CD4-positive, alpha-beta T cell (primary cell): ENCODE data around the gene MAP1B. TPM values are rescaled to one million over a fixed set of nuclear protein-coding genes. Genes with fewer than 3 reads are reported as not detected.

Experiments
- ATAC-seq: fragments of 200-7000 bp; cut with Tn5 transposase; one replicate; pipeline ENCODE4 v1.10.0; 2022; ENCODE audit warnings: mild to moderate bottlenecking; ENCODE audit not compliant: poor library complexity
- CTCF ChIA-PET: fragments of 350-600 bp; sonication (Branson Sonifier 250); formaldehyde crosslinking; loops from one replicate; lab custom pipeline; 2021; ENCODE audit warnings: antibody characterized with exemption, inconsistent platforms; lab: Charles Lee
- POLR2A ChIA-PET: fragments of 350-600 bp; sonication (Branson Sonifier 250); formaldehyde crosslinking; loops from one replicate; lab custom pipeline; 2021; ENCODE audit warnings: antibody characterized with exemption, inconsistent platforms; lab: Charles Lee
- DNase-seq, 14 experiments: peaks; one replicate each; pipeline ENCODE4 v3.0.0-alpha.2; 2013 to 2020; ENCODE audit warnings: mixed read lengths in 2 of 14
- H3K27ac ChIP-seq, 2 donors: one replicate each; pipeline versions ENCODE4 v1.5.1 to v1.7.0; 2013; ENCODE audit warnings: low read length in 2 of 2, low read depth in 1 of 2, mild to moderate bottlenecking in 1 of 2
- H3K27me3 ChIP-seq, 2 experiments: 1 replicate in 1 of 2; 2 replicates in 1 of 2; pipeline versions ENCODE4 v1.6.1 to v1.7.0; 2013; ENCODE audit warnings: low read length in 2 of 2, control low read depth in 1 of 2, mild to moderate bottlenecking in 1 of 2, moderate library complexity in 1 of 2; ENCODE audit not compliant: insufficient read depth in 2 of 2, control insufficient read depth in 1 of 2
- H3K36me3 ChIP-seq: one replicate; pipeline ENCODE4 v1.6.1; 2013; ENCODE audit warnings: low read length, control low read depth; ENCODE audit not compliant: insufficient read depth
- H3K4me1 ChIP-seq: one replicate; pipeline ENCODE4 v1.6.1; 2013; ENCODE audit warnings: low read length, control low read depth; ENCODE audit not compliant: insufficient read depth
- H3K4me3 ChIP-seq: one replicate; pipeline ENCODE4 v1.5.1; 2013; ENCODE audit warnings: mild to moderate bottlenecking, low read length, moderate library complexity
- H3K9me3 ChIP-seq, 2 experiments: 1 replicate in 1 of 2; 2 replicates in 1 of 2; pipeline versions ENCODE4 v1.6.1 to v1.7.0; 2013; ENCODE audit warnings: low read length in 2 of 2, mild to moderate bottlenecking in 2 of 2, control low read depth in 1 of 2, moderate library complexity in 1 of 2; ENCODE audit not compliant: control insufficient read depth in 1 of 2, insufficient read depth in 1 of 2
- H3K27ac Mint-ChIP-seq: one replicate; pipeline ENCODE4 v1.8.0; 2020; ENCODE audit warnings: mixed read lengths
- H3K27me3 Mint-ChIP-seq: one replicate; pipeline ENCODE4 v1.8.0; 2021; ENCODE audit warnings: mixed read lengths
- H3K36me3 Mint-ChIP-seq: one replicate; pipeline ENCODE4 v1.8.0; 2021; ENCODE audit warnings: low read depth, mixed read lengths
- H3K4me1 Mint-ChIP-seq: one replicate; pipeline ENCODE4 v1.8.0; 2021; ENCODE audit warnings: low read depth, mixed read lengths
- H3K4me3 Mint-ChIP-seq: one replicate; pipeline ENCODE4 v1.8.0; 2020; ENCODE audit warnings: mild to moderate bottlenecking, mixed read lengths
- H3K9me3 Mint-ChIP-seq: one replicate; pipeline ENCODE4 v1.8.0; 2020; ENCODE audit warnings: mixed read lengths
- intact Hi-C, 2 experiments: fragments of 100-400 bp; cut with DNase I in 1 of 2; cut with micrococcal nuclease in 1 of 2; formaldehyde crosslinking; loops; one replicate each; pipeline versions ENCODE4 v1.15.1 to v1.9.0; 2023 to 2025; cut with DNase I, micrococcal nuclease
- total RNA-seq, 174 experiments: library from RNA in 2 of 174; stranded (reverse) in 2 of 174; gene quantifications; one replicate each; pipeline ENCODE4 v1.2.3 and lab custom pipeline; 2021 to 2026
- TF ChIP-seq, protein P1 (sequence below): fragments of 200-600 bp; IDR thresholded peaks from one replicate; pipeline ENCODE4 v1.8.0; 2022; ENCODE audit warnings: antibody characterized with exemption, mild to moderate bottlenecking

MAP1B gene
- total RNA-seq, 2 experiments from 2014 or later = 0.03 to 0.06 TPM

DNA sequence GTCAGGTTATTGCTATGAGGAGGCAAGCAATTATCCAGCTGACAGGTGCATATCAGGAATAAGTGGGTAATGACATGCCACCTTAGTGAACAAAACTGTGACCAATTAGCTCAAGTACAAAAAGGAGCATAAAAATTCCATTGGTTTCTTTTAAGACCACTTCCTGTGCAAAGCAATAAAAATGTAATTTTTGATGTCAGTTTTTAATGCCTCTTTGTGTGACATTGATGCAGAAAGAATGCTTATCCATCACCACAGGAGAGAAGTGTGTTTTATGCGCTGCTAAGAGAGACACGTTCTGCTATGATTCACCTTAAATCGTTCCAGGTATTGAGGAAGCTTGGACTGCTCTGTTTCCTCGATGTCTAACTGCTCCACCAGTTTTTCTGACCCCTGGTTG, 116.1 kb downstream of the MAP1B start:
- H3K27me3 ChIP-seq = no peaks in the 10 kb centered on the region
- DNase-seq (no peak), ATAC-seq (no peak)
- peaks cover 91% of the 10 kb centered on the region for H3K36me3 ChIP-seq
- no peaks in the 10 kb centered on the region for H3K4me1 ChIP-seq
- TF ChIP-seq, protein P1, sequence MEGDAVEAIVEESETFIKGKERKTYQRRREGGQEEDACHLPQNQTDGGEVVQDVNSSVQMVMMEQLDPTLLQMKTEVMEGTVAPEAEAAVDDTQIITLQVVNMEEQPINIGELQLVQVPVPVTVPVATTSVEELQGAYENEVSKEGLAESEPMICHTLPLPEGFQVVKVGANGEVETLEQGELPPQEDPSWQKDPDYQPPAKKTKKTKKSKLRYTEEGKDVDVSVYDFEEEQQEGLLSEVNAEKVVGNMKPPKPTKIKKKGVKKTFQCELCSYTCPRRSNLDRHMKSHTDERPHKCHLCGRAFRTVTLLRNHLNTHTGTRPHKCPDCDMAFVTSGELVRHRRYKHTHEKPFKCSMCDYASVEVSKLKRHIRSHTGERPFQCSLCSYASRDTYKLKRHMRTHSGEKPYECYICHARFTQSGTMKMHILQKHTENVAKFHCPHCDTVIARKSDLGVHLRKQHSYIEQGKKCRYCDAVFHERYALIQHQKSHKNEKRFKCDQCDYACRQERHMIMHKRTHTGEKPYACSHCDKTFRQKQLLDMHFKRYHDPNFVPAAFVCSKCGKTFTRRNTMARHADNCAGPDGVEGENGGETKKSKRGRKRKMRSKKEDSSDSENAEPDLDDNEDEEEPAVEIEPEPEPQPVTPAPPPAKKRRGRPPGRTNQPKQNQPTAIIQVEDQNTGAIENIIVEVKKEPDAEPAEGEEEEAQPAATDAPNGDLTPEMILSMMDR = no peak
- H3K9me3 Mint-ChIP-seq = no peaks in the 10 kb centered on the region
- no peak overlapping the region for H3K27ac ChIP-seq
- H3K4me3 Mint-ChIP-seq = no peak overlapping the region
- intact Hi-C loops = no loop called here
- H3K4me1 Mint-ChIP-seq = no peaks in the 10 kb centered on the region
- H3K27me3 Mint-ChIP-seq = no peaks in the 10 kb centered on the region
- POLR2A ChIA-PET = no interaction called here
- CTCF ChIA-PET = interaction anchor here (1.0 kb wide), 1 partner anchor 11 kb away, joined by 3 read pairs; no protein-coding TSS in a partner anchor
- H3K36me3 Mint-ChIP-seq = peaks cover 97% of the 10 kb centered on the region
- H3K4me3 ChIP-seq = no peak overlapping the region
- no peaks in the 10 kb centered on the region for H3K9me3 ChIP-seq
- no peak overlapping the region for H3K27ac Mint-ChIP-seq

GRCh38 chr5:72224946-72225463, 117.7 kb downstream of the MAP1B start:
- H3K4me1 ChIP-seq = no peaks in the 10 kb centered on the region
- Mint-ChIP-seq H3K4me3 (no peak overlapping the region), H3K4me1 (peaks cover under 1% of the 10 kb centered on the region), H3K27ac (no peak overlapping the region), H3K36me3 (peaks cover 94% of the 10 kb centered on the region), H3K27me3 (no peaks in the 10 kb centered on the region), H3K9me3 (no peaks in the 10 kb centered on the region)
- intact Hi-C loops = no loop called here
- no peak for DNase-seq
- no peak for ATAC-seq
- TF ChIP-seq, protein P1 = no peak
- H3K27ac ChIP-seq = no peak overlapping the region
- POLR2A ChIA-PET = no interaction called here
- no peak overlapping the region for H3K4me3 ChIP-seq
- H3K27me3 ChIP-seq = no peaks in the 10 kb centered on the region
- no peaks in the 10 kb centered on the region for H3K9me3 ChIP-seq
- peaks cover 75% of the 10 kb centered on the region for H3K36me3 ChIP-seq
- CTCF ChIA-PET = no interaction called here

DNA sequence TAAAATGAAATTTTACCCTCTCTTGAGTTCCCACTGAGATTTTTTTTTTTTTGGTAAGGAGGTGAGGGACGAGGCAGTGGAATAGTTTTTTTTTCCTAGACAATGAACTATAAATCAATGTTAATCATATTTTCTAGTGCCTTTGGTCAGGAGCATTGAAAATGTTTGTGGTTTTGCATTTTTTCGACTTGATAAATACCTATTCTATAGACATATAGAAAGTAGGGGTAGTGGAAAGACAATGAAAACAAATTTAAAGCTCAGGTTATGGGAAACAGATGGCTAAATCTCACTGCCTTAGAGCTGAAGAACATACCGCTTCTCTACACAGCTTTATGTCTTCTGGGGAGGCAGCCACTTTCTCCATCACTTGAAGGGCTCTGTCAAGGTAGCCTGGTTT, 118.5 kb downstream of the MAP1B start:
- peaks cover 67% of the 10 kb centered on the region for H3K36me3 ChIP-seq
- Mint-ChIP-seq H3K27me3 (no peaks in the 10 kb centered on the region), H3K4me3 (no peak overlapping the region), H3K9me3 (no peaks in the 10 kb centered on the region), H3K27ac (no peak overlapping the region), H3K4me1 (peaks cover 8% of the 10 kb centered on the region), H3K36me3 (peaks cover 94% of the 10 kb centered on the region)
- no peak overlapping the region for H3K4me3 ChIP-seq
- H3K27ac ChIP-seq = no peak overlapping the region
- ATAC-seq (no peak), DNase-seq (no peak)
- no peaks in the 10 kb centered on the region for H3K27me3 ChIP-seq
- H3K4me1 ChIP-seq = no peaks in the 10 kb centered on the region
- ChIA-PET CTCF (no interaction called here), POLR2A (no interaction called here)
- intact Hi-C loops = no loop called here
- TF ChIP-seq, protein P1 = no peak
- no peaks in the 10 kb centered on the region for H3K9me3 ChIP-seq
